ENCODE results near the gene CHKA. TPM values are rescaled to one million over a fixed set of nuclear protein-coding genes. Genes with fewer than 3 reads are reported as not detected.

The CHKA gene
- total and polyA plus RNA-seq, 9 of the 15 experiments (the other 6 are each of a cell fraction or from before 2014, with no cell fraction given): 3.6 to 37.0 (median 30.2) TPM

GRCh38 chr11:68149417-68149816, 28.2 kb upstream of the CHKA start (continued):
- TF ChIP-seq SREBF2 (CRISPR knock-in tag; IDR thresholded peaks at IDR 0.05): no peak

DNA sequence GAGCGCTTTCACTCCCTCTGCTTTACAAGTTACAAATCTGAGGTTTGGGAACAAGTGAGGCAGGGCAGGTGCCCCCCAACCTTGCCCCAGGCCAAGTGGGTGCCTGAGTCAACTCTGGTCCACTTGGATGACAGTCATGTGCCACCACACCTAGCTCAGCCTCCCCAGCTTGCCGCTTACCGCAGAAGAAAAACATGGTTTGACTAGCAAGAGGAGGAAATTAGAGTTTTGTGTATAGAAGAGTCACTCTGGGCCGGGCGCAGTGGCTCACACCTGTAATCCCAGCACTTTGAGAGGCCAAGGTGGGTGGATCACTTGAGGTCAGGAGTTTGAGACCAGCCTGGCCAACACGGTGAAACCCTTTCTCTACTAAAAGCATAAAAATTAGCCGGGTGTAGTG, 27.7 kb upstream of the CHKA start:
- no peak overlapping the region for H3K4me2 ChIP-seq (ENCODE audit: insufficient read depth, low read length)
- H3K27me3 ChIP-seq (ENCODE audit: control insufficient read depth in 2 of 2, insufficient read depth in 2 of 2, low read length in 2 of 2): no peaks in the 10 kb centered on the region
- H3K4me1 ChIP-seq (replicated peaks in 1 of 2; ENCODE audit: control insufficient read depth in 2 of 2, insufficient read depth in 2 of 2, low read length in 2 of 2): peaks cover 20 to 35% of the 10 kb centered on the region in 2 experiments
- no peak for TF ChIP-seq ZNF76 (CRISPR knock-in tag; IDR thresholded peaks at IDR 0.05; ENCODE audit: borderline replicate concordance)
- TF ChIP-seq, protein P1, sequence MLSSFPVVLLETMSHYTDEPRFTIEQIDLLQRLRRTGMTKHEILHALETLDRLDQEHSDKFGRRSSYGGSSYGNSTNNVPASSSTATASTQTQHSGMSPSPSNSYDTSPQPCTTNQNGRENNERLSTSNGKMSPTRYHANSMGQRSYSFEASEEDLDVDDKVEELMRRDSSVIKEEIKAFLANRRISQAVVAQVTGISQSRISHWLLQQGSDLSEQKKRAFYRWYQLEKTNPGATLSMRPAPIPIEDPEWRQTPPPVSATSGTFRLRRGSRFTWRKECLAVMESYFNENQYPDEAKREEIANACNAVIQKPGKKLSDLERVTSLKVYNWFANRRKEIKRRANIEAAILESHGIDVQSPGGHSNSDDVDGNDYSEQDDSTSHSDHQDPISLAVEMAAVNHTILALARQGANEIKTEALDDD (IDR thresholded peaks at IDR 0.05): no peak
- H4K20me1 ChIP-seq (replicated peaks; ENCODE audit: control insufficient read depth, insufficient read depth, low read length): no peaks in the 10 kb centered on the region; the same call in 1 of the 2 replicates
- no peaks in the 10 kb centered on the region for H3K9me3 ChIP-seq (replicated peaks; ENCODE audit: control insufficient read depth, insufficient read depth, low read depth, low read length)
- no peak overlapping the region for H3K27ac ChIP-seq (ENCODE audit: extremely low read depth, low read depth, low read length)
- no peak for ATAC-seq
- DNase-seq (ENCODE audit: extremely low read depth in 1 of 4, low spot score in 3 of 4): no peak
- no peaks in the 10 kb centered on the region for H3K79me2 ChIP-seq (ENCODE audit: control insufficient read depth, insufficient read depth, low read length)
- ChIA-PET CTCF (ENCODE audit: low intra/inter-chr PET ratio) (no interaction called here), POLR2A (interaction anchor here (1.6 kb wide), 1 partner anchor 18 kb away, joined by 4 read pairs; no protein-coding TSS in a partner anchor)
- no peak overlapping the region for H3K9ac ChIP-seq (ENCODE audit: insufficient read depth in 1 of 2, low read depth in 2 of 2, low read length in 2 of 2)
- intact Hi-C loops (cut with micrococcal nuclease) (no loop called here), in situ Hi-C loops (cut with MboI) (no loop called here)
- BruUV-seq (replicated peaks): no TSS peak
- no peak for FAIRE-seq
- H3K36me3 ChIP-seq (ENCODE audit: control insufficient read depth, insufficient read depth, low read length): no peaks in the 10 kb centered on the region
- no peaks in the 10 kb centered on the region for H3K9me1 ChIP-seq (ENCODE audit: control insufficient read depth, insufficient read depth, low read length)
- no peak overlapping the region for H2AFZ ChIP-seq (ENCODE audit: low read depth, low read length)
- H3K4me3 ChIP-seq: no peak overlapping the region
- WGBS (ENCODE audit: insufficient coverage, low coverage, missing lambda C conversion rate): 83% methylated on average over 7 of the region's 7 CpGs
